Germinal center (tissue), 1 donor: ENCODE results near the gene P2RY12.

Source experiments
- DNase-seq: peaks from one replicate; pipeline ENCODE4 v3.0.0; 2012; ENCODE audit warnings: mixed read lengths, low spot score

The P2RY12 gene

DNA sequence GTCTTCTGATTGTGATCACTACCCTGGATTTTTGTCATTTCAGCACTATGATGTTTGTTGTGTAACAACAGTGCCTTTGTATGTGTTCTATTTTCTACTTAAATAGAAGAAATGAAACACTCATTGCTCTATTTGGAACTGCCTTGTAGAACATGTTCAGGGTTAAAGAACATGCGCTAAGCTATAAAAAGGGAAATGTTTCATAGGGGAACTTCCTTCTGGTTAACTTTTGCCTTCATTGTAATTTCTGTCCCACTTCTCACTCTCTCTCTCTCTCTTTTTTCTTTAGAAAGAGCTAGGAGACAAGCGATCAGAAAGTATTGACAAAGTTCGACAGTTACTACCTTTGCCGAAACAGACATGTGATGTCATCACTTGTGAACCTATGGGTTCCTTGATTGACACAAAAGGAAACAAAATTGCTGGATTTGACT lies at the start of gene P2RY12:
Gene P2RY12 (minus strand): TSS at position 13 of the 434 bp plus-strand sequence. CDS start 45,908 bp downstream, outside the sequence.
- no peak for DNase-seq

DNA sequence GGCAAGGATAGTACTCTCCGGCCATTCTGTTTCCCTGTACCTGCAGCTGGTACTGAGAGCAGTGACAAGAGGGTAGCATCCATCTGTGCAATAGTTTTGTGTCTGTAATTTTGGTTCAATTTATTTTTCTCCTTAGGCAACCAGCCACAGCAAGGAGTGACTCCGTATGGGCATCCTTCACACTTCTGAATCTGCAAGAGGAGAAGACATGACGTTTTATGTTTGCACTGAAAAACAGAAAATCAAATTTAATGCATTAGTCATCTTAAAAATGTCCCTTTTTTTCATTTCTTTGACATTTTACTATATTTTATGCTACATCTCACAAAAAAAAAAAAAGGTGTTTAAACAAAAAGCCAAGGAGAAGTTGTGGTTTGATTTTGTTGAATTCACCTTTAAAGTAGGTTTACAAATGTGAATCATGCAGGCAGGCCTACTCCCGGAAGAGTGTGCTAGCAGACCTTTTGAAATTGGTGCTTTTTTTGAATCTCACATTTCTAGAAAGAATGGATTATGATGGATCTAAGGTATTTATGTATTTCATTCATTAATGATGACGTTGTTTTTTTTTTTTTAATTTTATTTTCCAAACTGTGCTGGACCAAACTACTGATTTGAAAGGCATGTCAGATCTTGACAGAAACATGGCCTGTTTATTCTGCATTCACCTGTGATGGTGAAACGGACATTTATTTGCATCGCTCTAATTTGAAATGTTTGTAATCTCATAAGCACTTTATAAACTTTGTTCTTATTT lies 48.2 kb upstream of the P2RY12 start:
- no peak for DNase-seq

GRCh38 chr3:151431940-151432339 lies 47.4 kb upstream of the P2RY12 start:
- DNase-seq, result no peak

GRCh38 chr3:151430821-151431484 lies 46.4 kb upstream of the P2RY12 start:
- no peak for DNase-seq

GRCh38 chr3:151428386-151428785 lies 43.8 kb upstream of the P2RY12 start:
- DNase-seq, result no peak

DNA sequence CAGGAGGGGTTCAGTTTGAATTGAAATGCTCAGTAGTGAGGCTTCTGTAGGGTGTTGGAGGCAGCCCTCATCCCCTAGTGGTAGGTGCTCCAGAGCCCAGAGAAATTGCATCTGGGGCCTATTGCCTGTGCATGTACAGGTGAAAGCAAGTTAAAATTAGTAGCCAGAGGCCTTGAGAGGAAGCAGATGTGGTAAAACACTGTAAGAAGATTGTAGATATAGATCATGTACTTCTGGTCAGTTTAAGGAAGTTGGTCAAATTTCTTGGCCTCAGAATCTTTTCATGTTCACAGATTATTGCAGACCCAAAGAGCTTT lies 41.7 kb upstream of the P2RY12 start:
- DNase-seq, result peak; percentile 42

GRCh38 chr3:151425627-151426340 lies 41.2 kb upstream of the P2RY12 start:
- DNase-seq, result peak; percentile 16

DNA sequence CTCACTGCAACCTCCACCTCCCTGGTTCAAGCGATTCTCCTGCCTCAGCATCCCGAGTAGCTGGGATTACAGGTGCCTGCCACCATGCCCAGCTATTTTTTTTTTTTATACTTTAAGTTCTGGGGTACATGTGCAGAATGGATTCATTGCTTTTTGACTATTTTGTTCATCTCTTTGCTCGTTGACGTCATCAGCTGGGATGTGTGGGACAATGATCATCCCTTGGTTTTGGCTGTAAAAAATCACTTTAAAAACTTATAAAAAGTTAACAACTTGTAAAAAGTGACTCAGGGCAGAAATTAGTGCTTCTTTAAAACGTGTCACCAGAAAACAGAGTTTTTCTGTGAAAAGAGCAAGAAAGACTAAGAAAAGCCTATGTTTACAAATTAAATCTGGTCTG lies 38.5 kb upstream of the P2RY12 start:
- DNase-seq, result no peak

- DNase-seq, result peak; percentile 44
Observed at GRCh38 chr3:151421938-151422337, 37.4 kb upstream of the P2RY12 start.

DNA sequence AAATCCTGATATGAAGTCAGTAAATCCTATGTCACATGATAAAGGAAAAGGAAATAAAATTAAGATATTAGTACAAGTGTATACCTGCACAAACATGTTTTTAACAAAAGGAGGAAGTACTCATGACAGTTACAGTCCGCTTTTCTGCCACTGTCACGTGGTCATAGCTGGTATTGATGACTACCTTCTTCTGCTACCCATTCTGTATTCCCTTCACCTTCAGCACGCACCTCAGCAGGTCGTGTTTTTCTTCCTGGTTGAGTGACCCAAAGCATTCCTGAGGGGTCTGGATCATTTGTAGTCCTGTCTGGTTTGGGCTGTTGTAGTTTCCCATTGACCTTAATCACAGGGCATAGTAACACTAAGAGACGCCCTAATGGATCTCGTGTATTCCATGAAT lies 35.3 kb upstream of the P2RY12 start:
- no peak for DNase-seq

GRCh38 chr3:151415289-151415688 lies 30.7 kb upstream of the P2RY12 start:
- no peak for DNase-seq

DNA sequence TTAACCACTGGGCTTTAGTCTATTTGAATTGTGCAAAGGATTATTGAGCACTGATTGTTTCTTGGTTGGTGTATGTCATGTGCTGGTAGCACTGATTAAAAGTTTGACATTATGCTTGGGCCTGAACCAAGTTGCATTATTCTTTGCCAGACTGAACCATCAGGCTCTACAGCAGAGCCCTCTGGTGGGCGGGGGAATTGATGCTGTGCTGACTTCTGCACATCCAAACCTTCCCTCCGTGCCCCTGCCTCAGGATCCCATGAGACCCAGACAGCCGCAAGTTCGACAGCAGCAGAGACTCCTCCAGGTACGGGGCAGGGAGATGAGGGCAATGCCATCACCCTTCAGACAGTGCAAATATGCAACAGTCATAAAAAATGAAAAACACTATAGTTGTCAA lies 28.4 kb upstream of the P2RY12 start:
- peak; percentile 33 for DNase-seq

DNA sequence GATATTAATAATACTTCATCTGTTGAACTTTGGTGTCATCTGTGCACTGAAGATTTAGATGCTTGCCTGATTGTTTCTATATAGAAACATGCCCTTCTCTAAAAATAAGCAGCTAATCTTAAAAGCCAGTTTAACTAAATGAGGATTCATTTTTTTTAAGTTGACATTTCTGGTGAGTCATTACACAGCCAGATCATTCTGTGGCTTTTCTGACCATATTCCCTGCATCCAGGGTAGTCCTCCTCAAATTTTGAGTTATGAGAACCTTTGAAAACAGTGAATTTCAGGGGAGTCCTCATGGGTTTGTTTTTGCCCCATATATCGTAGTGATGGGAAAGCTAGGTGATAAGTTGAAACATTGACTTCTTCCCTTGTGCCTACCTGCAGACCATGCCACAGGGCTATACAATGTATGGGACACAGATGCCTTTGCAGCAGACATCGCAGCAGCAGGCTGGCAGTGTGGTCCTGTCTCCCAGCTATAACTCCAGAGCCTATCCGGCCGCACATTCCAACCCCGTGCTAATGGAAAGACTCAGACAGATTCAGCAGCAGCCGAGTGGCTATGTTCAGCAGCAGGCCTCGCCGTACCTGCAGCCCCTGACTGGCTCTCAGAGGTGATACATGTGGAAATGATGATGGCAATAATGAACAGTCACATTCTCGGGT lies 26.5 kb upstream of the P2RY12 start:
- DNase-seq, result no peak

- no peak for DNase-seq
Observed at GRCh38 chr3:151407928-151408327, 23.4 kb upstream of the P2RY12 start.

GRCh38 chr3:151404316-151404715 lies 19.8 kb upstream of the P2RY12 start:
- DNase-seq, result no peak

DNA sequence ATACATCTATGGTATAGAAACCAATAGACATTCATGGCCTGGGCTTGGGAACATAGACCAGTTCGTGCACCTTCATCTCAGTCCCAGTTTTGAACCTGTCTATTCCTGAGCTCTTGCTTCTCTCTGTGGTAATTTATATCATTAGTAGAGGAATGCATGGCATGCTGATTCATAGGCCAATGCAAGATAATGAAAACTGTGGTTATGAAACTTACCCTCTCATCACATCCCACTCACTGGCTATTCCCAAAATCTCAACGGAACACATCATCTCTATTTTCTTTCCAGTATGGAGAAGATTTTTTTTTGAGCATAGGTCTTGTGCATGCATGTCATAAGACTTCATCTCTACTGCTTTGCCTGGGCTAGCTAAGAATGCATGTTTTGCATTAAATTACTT lies 18.7 kb upstream of the P2RY12 start:
- no peak for DNase-seq

GRCh38 chr3:151402349-151402748 lies 17.8 kb upstream of the P2RY12 start:
- DNase-seq, result no peak

GRCh38 chr3:151400341-151400740 lies 15.8 kb upstream of the P2RY12 start:
- DNase-seq, result no peak

DNA sequence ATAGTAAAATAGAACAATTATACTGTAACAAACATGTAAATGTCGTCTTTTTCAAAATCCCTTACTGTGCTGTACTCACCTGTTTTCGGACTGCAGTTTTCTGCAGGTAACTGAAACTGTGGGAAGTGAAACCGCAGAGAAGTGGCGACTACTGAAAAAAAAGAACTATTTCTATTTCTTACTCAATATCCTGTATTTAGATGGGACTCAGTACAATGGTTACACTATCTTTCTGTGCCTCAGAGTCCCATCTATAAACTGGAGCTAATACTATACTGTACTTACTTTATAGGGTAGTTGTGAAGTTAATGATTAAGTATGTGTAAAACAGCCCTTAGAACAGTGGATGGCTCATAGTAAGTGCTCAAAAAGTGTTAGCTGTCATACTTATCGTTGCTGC lies 14.3 kb upstream of the P2RY12 start:
- DNase-seq, result no peak

DNA sequence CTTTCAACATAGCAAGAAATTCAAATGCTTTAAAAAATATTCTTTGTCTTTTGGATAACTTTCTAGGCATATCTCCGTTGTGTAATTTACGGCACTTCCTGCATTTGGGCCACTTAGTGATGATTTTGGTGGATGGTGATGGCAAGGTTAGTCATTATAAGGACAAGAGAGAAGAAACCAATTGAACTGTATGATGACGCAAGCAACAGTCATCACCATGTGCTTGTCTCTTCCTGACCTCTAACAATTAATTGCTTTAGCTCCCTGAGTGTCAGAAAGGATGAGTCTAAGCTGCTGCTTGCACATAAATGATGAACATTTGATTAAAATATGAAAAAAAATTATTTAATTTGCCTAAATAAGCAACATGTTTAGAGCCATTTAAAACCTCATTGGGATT lies 11.3 kb upstream of the P2RY12 start:
- DNase-seq, result no peak

GRCh38 chr3:151394611-151395010 lies 10.1 kb upstream of the P2RY12 start:
- DNase-seq, result no peak

- DNase-seq, result no peak
Observed at GRCh38 chr3:151393941-151394340, 9.4 kb upstream of the P2RY12 start.
